NCI-H1048 (cell line): Measurements from ENCODE around the gene AGAP9.
A peak's percentile ranks its signal among the peaks of the same experiment; 100 is the strongest.
"Not testable (repeated sequence)": the region's sequence is repeated elsewhere in the genome, so short reads cannot be mapped to it uniquely, and the experiment has no call there.

Experiments
- DNase-seq: peaks from one replicate; lab custom pipeline; 2025; lab: John Stamatoyannopoulos, UW

Gene AGAP9

DNA sequence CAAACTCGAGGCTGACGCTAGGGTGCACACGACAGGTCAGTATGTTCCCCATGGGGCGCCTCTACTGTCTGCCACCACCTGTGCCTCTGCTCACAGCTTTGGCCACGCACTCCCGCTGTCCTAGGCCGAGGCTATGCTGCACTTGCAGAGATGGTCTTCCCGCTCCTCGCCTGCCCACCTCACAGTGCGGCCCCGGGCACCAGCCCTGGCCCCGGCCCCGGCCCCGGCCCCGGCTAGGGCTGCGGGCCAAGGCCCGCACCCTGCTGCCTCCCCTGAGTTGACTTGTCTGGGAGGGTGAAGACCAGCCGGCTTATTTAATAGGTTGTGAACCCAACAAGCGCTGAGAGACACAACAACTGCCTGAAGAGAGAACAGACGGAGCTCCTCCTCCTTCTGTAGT, at the start of gene AGAP9:
Gene AGAP9, minus strand, starts transcription at position 164 of the 400 bp plus-strand sequence. Its CDS starts 112 bp downstream, at position 52.
- DNase-seq: not testable (repeated sequence)

DNA sequence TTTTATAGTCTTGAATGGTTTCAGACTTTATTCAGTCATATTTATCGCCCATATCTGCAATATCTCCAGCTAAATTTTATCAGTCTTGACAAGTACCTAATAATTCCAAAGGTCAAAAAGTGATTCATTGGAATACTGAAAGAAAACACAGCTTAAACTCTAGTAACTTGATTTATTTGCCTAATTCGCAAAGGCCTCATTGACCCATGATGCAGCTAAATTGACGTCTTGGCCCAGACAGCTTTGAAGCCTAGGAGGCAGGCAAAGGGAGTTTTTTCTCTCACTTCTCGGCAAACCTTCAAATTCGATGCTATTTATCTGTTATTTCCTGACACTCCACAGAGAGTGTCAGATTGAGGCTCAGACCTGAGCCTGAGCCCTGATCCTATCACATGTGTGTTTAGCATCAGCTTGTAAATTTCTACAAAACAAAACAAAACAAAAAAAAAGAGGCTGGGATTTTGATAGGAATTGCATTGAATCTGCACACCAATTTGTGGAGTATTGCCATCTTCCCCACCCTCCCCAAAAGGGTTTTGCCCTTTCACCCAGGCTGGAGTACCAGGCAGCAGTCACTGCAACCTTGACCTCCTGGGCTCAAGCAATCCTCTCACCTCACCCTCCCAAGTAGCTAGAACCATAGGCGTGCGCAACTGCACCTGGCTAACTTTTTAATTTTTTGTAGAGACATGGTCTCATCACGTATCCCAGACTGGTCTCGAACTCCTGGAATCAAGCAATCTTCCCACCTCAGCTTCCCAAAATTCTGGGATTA, 47.9 kb upstream of the AGAP9 start:
- DNase-seq: not testable (repeated sequence)

DNA sequence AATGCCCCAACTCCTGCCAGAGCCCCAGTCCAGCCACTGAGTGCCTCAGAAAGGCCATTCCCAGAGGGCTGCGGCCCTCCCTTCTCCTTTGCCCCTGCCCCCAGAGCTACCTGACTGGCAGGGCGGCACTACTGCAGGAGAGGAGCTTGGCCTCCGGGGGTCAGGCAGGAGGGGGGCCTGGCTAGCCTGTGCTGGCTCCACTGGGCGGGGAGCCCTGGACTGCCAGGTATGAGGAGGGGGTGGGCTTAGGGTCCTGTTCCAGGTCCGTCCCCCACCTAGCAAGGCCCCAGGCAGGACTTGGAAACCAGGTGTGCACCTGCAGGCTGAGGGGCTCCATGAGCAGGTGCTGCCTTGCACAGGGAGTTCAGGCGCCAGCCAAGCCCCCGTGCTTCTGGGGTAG, 43.3 kb upstream of the AGAP9 start:
- not testable (repeated sequence) for DNase-seq

DNA sequence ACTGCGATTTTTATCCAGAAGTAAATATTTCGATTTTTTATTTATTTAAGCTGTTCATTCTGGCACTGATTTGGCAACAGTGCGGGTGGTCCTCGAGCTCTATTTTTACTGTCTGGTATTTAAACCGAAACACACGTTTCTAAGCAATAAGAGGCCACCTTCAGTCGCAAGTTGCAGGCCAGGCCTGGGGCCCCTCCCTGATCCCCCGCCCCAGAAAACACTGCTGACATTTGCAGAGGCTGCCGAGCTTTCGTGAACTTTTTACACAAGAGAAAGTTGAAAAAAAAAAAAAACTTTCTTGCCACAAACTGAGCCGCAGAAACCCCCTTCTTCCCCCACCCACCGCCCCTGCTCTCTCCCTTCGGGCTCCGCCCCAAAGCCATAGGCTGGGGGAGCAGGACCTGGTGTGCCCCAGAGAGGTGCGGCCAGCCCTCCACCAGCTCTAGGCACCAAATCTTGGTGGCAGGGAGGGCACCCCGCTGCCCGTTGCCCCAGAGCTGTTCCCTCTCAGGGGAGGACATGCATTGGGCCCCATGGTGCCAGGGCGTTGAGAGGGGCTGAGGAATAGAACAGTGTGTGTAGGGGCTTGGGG, 42.8 kb upstream of the AGAP9 start:
- DNase-seq: not testable (repeated sequence)

DNA sequence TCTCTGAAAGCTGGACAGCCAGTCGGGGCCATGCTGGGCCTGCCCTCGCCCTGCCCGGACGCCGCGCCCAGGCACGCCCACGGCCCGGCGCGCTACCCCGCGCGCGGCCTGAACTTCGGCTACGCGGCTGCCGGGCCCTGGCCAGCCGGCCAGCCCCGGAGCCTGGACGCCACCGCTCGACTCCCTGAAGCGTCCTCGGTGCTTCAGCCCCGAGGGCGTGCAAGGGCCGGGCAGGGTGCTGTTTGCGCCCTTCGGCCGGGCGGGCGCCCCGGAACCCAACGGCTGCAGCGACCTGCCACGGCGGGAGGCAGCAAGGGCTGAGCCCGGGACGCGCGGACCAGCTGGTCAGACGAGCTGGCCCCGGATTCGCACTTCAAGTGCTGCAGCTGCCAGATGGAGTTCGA, 42.1 kb upstream of the AGAP9 start:
- DNase-seq: not testable (repeated sequence)

DNA sequence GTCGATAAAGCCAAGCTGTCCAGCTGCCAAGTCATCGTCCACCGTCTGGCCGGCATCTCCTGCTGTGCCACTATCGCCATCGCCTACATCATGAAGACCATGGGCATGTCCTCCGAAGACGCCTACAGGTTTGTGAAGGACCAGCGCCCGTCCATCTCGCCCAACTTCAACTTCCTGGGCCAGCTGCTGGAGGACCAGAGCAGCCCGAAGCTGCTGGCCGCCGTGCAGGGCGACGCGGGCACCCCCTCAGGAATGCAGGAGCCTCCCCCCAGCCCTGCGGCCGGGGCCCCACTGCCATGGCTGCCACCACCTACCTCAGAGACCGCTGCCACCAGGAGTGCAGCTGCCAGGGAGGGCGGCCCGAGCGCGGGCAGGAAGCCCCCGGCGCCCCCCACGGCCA, 41.5 kb upstream of the AGAP9 start:
- DNase-seq: not testable (repeated sequence)

DNA sequence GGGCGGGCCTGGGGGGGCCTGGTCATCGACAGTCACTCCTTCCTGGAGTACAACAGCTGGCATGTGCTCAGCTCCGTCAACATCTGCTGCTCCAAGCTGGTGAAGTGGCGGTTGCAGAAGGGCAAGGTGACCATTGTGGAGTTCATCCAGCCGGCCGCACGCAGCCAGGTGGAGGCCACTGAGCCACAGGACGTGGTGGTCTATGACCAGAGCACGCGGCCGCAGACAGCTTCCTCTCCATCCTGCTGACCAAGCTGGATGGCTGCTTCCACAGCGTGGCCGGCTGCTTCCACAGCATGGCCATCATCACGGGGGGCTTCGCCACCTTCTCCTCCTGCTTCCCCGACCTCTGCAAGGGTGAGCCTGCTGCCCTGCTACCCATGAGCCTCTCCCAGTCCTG, 40.9 kb upstream of the AGAP9 start:
- not testable (repeated sequence) for DNase-seq

DNA sequence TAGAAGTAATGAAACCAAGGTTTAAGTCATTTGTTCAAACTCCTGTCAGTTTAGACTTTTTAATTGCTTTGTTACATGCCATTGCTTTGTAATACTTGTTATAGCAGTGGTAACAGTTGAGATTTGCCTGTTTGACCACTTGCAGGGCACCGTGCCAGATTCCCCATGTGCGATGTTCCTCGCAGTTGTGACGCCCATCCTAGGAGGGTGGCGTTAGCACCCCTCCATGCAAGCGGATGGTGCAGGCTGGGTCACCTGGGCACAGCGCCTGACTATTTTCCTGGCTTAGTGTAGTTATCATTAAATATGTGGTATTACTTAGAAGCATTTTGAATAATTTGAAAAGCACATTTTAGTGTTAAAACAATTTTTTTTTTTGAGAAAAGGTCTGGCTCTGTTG, 37.0 kb upstream of the AGAP9 start:
- DNase-seq: not testable (repeated sequence)

DNA sequence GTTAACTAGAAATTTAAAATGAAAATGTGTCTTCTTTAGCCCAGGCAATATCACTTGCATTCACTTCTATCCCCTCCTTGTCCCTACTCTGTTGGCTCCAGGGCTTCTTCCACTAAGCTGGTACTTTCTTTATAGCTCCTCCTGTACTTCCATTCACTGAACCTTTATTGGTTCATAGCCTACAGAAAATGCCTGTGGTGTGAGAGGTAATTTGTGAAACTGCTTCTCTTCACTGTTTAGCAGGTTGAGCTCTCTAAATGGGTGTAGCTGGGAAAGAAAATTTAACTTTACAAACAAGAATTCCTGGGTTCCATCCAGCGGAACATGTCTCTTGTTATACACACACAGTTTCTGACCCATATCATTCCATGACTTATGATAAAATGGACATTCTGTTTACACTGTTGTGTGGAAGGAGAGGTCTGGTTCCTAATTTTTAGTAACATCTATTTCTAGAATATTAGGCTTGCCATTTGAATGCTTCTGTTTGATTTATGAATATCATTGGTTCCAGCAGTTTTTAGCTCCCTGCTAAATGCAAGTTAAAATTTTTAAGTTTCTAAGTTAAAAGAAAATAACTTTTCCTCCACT, 36.4 kb upstream of the AGAP9 start:
- not testable (repeated sequence) for DNase-seq

DNA sequence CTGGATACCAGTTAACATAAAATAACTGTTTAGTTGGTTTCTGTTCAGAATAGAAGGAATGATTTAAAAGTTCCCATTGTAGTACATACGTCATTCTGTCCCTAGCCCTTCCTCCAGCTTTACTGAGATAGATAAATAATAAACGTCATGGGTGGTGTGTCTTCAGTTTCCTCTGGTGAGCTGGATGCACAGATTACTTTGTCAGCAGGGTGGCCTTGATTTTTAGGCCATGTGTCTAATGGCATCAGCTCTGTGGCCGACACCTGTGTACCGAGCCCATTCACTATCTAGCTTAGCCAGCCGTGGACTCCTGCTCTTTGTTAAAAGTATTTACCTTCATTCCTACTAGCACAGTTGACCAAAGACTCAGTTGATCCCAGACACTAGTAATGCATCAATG, 34.7 kb upstream of the AGAP9 start:
- DNase-seq: not testable (repeated sequence)

DNA sequence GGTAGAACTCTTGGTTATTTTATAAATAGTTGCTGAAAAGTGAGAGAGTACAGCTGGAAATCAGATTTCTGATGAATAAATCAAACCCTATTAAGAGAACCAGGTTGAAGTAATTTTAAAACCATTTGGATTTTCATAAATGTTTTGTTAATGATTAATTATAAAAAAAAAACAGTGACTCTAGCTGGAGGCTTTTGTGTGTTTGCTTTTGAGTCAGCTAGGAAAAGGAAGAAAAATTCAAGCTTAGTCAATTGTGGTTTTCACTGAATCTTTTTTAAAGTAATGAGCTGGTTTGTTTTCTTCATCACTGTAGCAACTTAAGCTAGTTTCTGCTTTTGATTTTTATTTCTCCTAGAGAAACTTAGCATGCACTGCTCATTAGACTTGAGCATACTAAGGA, 34.2 kb upstream of the AGAP9 start:
- not testable (repeated sequence) for DNase-seq

DNA sequence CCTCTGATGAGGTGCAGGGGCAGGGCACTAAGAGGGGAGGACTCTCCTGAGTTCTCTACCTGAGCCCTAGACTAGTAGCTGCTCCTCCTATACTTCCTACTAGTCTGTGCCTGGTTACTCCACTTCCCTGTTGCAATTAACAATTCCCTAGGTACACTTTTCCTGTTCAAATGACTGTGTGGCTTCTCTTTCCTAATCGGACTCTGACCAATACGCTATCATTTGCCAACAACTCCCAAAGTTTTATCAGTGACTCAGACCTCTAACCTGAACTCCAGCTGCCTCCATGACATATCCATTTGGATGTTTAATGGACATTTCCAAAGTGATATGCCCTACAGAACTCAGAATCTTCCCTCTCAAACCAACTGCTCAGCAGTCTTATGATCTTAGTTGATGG, 31.9 kb upstream of the AGAP9 start:
- DNase-seq: not testable (repeated sequence)

DNA sequence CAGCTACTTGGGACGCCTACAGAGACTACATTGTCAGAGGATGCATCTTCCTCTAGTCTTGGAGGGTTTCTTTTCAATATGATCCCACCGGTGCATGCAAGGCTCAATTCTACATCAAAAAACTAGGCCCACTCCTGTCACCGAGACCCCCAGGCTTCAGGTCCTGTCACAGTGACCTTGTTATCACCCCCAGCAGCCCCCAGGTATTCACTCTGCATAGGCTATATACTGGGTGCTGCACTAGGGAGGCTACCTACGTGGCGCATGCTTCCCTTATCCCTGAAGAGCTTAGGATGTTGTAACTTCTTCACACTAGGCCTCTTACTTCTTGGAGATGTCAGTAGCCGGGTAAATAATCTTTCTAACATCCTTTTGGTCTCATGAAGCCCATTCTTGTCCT, 31.1 kb upstream of the AGAP9 start:
- not testable (repeated sequence) for DNase-seq

DNA sequence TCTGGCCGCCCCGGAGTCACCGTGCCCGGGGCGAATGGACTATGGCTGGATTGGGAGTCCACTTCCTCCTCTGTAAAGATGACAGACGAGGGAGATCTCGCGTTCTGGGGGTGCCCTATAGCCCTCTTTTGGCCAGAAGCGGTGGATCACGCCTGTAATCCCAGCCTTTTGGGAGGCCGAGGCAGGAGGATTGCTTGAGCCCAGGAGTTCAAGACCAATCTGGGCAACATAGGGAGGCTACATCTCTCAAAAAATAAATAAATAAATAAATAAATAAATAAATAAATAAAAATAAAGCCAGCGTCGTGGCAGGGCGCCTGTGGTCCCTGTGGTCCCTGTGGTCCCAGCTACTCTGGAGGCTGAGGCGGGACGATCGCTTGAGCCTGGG, 30.4 kb upstream of the AGAP9 start:
- DNase-seq: not testable (repeated sequence)

DNA sequence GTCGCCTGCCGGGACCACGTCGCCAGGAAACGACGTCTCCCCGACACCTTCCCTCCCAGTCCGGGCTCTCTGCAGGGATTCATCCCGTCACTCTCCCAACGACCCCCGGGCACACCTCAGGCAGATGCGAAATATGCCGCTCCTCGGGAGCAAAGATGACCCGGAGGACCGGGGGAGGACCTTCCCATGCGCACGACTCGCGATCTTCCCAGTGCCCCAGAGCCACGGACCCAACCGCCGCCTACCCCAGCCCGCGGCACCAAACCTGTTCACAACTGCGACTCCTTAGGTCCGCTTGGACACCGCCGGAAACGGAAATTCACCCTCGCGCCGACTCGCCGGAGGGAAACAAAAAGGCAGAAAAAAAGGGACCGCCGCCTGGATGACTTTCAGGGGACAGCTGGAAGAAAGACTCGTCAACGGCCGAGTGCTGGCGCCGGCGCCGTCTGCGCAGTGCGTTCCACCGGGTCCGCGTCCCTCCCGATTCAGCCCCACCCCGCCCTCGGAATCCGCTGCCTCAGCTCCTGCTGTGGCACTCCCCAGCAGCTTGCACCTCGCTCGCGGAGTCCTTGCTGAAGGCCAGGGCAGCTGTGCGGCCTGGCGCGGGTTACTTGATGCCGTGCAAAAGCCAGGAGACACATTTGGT, 29.9 kb upstream of the AGAP9 start:
- peak; percentile 60 for DNase-seq

DNA sequence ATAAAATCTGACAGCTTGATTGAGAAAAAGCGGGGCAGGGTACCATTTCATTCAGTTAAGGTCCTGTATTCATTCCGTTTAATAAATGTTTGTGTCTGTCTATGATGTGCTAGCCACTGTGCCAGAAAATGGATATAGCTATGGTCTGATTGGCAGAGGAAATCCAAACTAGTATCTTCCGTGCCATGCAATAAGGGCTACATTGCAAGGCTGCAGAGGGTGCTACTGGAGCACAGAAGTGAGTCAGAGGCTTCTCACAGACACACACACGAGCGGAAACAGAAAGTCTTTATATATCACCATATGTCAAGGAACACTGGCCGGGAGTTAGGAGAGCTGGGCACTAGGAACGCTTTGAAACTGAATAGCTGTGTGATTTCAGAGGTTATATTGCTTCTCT, 29.3 kb upstream of the AGAP9 start:
- DNase-seq: not testable (repeated sequence)

DNA sequence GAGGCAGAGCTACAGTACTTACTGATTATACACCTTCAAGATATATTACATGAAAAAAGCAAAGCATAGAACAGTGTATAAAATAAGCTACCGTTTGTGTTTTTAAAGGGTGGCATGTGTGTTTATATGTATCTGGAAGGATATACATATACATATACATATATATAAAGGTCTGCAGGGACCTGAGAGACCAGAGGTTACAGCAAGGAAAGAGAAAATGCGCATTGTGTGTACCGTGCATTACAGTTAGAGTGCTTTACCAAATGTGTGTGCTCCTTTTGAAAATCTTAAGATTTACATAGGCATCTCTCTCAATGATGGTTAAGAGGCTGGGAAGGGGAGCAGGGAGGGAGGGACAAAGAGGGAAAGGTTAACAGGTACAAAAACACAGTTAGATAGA, 23.8 kb upstream of the AGAP9 start:
- DNase-seq: not testable (repeated sequence)

DNA sequence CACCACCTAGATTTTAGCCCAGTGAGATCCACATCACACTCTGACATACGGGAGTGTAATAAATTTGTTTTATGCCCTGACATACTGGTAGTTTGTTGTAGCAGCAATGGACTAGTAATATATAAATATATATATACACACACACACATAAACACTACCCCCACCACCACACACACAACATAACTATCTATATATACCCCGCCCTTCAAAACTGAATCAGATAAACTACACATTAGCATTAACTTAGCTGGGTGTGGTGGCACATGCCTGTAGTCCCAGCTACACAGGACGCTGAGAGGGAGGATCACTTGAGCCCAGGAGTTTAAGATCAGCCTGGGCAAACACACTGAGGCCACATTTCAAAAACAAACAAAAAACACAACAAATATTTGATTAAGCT, 13.0 kb upstream of the AGAP9 start:
- not testable (repeated sequence) for DNase-seq

DNA sequence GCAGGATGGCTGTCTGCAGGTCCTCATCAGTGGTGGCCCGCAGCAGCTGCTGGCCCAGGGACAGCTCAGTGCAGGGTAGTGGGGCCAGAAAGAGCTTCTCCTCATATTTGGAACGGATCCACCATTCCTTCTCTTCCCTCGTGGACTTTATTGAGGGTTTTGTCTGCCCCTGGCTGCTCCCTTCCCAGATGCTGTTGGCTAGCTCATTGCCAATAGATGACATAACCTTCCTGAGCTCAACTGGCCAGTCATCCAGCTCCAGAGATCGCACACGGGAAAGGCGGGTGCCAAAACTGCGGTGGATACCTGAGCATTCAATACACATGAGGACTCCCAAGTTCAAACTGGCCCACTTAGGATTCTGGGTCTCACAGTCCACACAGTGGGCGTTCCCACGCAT, 21.1 kb downstream of the AGAP9 start:
- not testable (repeated sequence) for DNase-seq

DNA sequence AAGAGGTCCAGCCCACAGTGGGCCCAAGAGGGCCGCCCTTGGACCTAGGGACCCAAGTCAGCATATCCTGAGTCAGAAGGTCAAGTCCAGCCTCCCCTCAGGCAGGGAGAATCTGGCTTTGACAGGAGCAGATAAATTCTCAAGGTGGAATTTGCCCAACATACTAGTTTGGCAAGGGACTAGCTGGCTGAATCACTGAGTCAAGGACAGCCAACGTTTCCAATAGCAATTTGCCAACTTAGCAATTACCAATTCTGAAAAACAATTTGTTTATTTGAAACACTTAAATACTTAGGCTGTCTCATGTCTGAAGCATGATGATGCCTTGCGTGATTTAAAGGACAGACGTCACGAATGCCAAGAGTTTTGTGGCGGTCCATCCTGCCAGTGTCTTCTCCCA, 29.2 kb downstream of the AGAP9 start:
- DNase-seq: not testable (repeated sequence)

DNA sequence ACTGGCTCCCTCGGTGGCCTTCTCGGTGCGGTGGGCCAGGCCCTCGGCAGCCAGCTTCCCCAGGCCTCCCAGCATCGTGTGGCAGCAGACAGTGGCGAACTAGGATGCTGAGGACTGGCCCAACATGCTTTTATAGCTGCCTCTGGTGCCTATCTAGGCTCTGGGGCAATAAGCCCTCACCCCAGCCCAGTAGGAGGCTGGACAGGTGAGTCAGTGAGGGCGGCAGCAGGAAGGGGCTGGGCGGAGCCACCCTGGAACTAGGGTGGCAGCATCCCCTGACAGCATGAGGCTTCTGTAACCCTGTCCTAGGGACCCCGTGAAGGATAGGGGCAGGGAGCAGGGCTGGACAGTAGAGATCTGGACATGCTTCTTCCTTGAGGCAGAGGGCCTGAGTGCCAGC, 31.8 kb downstream of the AGAP9 start, which contains the start of gene FAM25G:
Gene FAM25G, minus strand, starts transcription at position 101 of the 400 bp plus-strand sequence. Its CDS starts 26 bp downstream, at position 75.
- not testable (repeated sequence) for DNase-seq

DNA sequence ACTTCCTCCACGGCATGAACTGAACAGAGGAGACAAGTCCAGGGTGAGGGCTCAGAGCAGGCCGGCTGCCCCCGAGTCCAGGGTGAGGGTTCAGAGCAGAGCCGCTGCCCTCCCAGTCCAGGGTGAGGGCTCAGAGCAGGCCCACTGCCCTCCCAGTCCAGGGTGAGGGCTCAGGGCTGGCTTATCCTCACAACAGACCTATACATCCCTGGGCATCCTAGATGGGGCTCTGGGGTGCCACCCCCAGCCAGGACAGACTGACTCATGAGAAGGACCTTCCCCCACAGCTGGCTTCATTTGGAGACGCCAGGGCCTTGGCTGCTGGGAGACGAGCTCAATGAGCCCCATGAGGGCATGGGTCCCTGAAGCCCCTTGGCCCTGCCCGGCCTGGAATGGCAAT, 33.8 kb downstream of the AGAP9 start:
- DNase-seq: not testable (repeated sequence)
